ENCODE data around the gene KCTD6.

Gene KCTD6

GRCh38 chr3:58485801-58486435, 6.0 kb upstream of the KCTD6 start:
- DNase-seq (ENCODE audit: low read depth in 2 of 2): no peak

DNA sequence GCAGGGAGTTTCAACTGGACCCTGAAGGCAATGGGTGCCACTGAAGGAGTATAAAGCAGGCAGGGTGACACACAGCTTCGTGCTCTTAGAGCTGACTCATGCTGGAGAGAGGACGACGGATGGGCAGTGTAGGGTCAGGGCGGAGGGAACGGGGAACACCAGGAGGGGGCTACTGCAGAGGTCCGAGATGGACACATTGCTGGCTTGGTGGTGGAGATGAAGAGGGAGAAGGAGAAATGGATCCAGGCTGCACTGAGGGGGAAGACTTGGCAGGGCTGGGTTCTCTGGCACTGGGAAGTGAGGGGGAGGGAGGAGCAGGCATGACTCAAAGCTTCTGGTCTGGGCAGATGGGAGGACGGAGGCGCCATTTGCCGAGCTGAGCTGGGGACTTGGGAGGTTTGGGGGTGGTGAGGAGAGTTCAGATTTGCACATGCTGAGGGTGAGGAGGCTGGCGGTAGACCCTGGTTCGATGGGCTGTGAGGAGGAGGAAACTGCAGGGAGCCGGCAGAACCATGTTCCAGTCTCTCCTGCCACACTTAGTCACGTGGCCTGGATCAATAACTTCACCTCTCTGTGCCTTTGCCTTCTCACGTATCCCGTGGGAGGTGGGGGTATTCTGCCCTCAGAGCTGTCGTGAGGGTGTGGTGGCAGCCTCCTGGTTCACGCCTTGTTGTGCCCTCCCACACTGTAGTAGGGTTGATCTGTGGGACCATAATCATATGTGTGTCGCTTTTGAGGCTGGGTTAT, 4.6 kb upstream of the KCTD6 start:
- DNase-seq (ENCODE audit: low read depth in 2 of 2): no peak

DNA sequence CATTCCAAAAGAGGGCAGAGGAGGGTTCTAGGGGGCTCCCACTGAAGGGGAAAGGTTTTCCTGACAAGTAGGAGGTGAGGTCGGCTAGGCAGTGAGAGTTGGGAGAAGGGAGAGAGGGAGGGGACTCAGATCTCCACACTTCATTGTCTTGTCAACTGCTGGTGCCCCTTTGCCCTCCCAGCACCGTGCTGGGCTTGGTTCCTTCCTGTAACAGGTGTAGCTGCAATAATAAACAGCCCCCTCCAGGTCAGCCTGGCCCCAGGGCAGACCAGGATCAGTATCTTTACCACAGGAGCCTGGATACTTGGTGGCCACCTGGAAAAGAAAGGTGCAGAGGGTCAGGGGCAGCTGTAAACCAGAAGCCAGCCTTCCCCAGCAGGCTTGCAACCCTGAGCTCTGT, 2.9 kb upstream of the KCTD6 start:
- DNase-seq (ENCODE audit: low read depth in 2 of 2): no peak

DNA sequence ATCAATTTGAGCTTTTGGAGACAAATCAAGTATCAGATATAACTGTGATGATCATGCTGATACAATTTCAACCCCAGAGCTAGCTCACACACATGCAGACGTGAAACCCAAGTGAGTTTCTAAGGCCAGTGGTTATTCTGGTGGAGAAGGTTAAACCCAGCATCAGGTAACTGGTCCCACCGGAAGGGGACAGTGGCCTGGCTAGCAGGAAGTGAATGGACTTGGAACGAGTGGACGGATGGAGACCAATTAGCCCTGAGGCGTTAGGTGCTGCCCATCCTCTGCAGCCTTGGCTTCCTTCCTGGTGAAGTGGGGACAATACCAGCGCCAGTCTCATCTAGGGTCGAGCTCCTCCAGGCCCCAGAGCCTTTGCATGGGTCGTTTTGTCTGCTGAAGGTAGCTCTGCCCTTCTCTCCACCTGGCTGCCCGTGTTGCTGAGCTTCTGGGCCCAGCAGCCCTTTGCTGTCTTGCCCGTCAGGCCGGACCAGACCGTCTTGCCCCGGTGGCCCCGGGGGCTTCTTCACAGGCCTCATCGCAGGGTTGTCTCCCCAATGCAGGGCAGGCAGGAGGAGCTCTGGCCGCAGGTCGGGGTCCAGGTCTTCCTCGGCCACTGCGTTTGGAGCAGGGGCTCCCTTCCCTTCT, 915 bp upstream of the KCTD6 start:
- no peak for DNase-seq (ENCODE audit: low read depth in 2 of 2)

- no peak for DNase-seq (ENCODE audit: low read depth in 2 of 2)
Measured at GRCh38 chr3:58492494-58492905, 604 bp downstream of the KCTD6 start.

DNA sequence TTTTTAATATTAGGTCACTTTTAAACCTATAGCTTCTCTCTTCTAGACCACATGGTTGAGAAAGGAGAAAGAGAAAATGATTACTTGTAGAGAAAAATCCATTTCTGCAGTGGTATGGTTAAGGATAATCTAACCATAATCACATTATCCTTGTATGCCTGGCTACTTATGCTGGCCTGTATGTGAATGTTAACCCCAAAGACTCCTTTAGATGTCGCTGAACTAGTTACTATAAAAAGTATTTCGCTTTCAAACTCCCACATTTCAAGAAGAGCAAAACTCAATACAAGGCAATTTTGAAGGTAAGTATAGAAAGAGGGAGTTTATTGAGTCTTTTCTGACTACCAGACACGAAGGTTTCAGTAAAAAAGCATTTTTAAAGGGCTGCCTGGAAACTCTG, 2.2 kb downstream of the KCTD6 start:
- DNase-seq (ENCODE audit: low read depth in 2 of 2): no peak

DNA sequence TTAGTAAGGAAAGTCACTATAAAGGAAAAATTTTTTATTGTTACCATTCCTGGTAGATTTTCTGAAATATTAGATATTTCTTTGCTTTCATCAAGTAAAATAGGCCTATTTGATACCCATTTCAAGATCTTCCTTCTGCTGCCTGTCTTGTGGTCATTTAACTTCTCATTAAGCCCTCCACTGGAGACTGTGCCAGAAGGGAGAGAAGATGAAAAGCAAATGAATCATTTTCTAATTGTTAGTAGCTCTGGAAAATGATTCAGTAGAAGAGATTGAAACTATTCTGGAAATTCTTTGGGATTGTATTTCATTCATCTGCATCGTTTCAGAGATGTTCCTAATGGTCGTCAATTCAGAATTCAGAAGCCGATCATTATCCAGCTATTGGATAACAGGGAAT, 3.2 kb downstream of the KCTD6 start:
- no peak for DNase-seq (ENCODE audit: low read depth in 2 of 2)

- DNase-seq (ENCODE audit: low read depth in 2 of 2): no peak
Measured at GRCh38 chr3:58496206-58496857, 4.4 kb downstream of the KCTD6 start.

DNA sequence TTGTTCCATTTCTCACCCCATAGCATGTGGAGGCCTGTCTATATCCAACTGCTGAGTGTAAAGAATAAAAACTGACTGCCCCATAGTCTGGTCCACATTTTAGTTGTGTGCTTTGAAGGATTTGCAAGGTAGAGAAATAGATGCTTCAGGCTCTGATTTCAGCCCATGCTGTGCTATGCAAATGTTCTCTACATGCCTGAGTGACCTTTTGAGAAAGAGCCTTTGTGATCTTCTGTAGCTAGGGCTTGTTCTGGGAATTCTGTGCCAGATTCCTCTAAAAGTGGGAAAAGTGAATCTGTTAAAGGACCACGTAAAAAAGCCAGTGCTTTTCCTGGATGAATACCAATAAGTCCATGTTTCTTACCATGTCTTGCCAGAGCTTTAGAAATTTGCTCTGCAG, 5.2 kb downstream of the KCTD6 start:
- no peak for DNase-seq (ENCODE audit: low read depth in 2 of 2)

- no peak for DNase-seq (ENCODE audit: low read depth in 2 of 2)
Measured at GRCh38 chr3:58502872-58503271, 11.0 kb downstream of the KCTD6 start.

- DNase-seq (ENCODE audit: low read depth in 2 of 2): no peak
Measured at GRCh38 chr3:58507356-58508078, 15.6 kb downstream of the KCTD6 start.

DNA sequence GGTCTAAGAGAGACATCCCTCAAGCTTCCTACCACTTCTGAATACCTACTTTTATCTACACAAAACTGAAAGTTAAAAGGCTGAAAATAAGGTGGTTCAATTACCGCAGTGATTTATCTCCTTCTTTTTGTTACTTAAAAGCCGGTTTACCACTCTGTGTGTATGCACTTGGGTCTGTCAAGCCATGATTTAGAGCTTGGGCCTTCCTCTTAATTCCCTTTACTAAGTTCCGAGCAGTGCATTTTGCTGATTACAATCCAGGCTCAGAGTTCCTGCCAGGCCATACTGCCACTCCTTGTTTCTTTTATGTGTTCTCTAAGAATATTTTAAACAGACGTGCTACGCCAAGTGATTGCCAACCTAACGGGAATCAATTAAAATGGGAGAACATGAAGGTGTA, 16.5 kb downstream of the KCTD6 start:
- DNase-seq (ENCODE audit: low read depth in 2 of 2): no peak

DNA sequence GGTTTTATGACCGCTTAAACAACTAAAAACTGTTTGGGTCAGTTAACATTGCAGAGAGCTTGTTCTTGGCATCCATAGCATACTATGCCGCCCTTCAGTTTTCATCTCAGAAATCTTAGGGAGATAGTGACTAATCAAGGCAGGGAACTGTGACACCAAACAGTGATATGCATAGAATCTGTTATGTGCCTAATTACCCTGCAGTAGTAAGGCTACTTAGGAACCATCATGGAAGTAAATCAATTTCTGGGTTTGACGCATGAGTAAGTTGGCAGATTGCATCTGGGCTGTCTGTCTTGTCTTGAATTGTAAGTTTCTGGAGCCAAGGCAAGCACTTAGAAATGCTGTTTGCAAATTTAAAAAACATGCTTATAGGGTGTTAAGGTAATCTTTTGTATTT, 22.5 kb downstream of the KCTD6 start:
- DNase-seq (ENCODE audit: low read depth in 2 of 2): no peak

GRCh38 chr3:58518291-58518789, 26.4 kb downstream of the KCTD6 start:
- DNase-seq (ENCODE audit: low read depth in 2 of 2): no peak

DNA sequence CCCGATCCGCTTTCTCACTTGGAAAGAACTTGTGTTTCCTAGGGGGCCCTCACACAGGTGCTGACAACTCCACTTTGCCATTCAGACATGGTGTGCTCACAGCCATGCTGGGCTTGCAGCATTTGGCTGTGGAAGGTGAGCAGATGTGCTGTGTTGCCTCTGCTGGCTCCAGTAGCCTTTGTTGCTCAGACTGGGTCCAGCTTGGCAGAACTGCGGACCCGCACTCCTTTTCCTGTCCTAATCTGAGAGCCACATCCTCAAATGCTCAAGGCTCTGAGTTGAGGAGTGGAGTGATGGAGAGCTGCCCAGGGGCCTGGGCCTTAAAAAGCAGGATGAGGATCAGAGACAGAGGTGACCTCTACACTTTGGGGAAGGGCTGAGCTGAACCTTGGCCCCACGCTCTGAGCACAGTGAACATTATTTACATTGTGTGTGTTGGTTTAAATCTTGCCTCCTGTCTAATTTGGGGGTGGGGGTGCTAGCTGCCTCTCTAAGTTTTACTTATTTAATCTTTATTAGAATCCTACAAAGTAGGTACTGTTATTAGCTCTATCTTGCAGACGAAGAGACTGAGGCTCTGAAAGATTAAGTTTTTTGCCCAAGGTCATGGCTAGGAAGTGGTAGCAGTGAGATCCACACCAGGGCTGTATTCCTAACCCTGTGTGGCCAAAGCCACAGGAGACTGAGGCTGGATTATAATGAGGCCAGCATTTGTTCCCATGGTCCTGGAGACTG, 27.9 kb downstream of the KCTD6 start:
- DNase-seq (ENCODE audit: low read depth in 2 of 2): no peak

GRCh38 chr3:58520403-58521335, 28.8 kb downstream of the KCTD6 start:
- no peak for DNase-seq (ENCODE audit: low read depth in 2 of 2)

- no peak for DNase-seq (ENCODE audit: low read depth in 2 of 2)
Measured at GRCh38 chr3:58521336-58521670, 29.4 kb downstream of the KCTD6 start.

- DNase-seq (ENCODE audit: low read depth in 2 of 2): no peak
Measured at GRCh38 chr3:58521917-58522631, 30.2 kb downstream of the KCTD6 start.

DNA sequence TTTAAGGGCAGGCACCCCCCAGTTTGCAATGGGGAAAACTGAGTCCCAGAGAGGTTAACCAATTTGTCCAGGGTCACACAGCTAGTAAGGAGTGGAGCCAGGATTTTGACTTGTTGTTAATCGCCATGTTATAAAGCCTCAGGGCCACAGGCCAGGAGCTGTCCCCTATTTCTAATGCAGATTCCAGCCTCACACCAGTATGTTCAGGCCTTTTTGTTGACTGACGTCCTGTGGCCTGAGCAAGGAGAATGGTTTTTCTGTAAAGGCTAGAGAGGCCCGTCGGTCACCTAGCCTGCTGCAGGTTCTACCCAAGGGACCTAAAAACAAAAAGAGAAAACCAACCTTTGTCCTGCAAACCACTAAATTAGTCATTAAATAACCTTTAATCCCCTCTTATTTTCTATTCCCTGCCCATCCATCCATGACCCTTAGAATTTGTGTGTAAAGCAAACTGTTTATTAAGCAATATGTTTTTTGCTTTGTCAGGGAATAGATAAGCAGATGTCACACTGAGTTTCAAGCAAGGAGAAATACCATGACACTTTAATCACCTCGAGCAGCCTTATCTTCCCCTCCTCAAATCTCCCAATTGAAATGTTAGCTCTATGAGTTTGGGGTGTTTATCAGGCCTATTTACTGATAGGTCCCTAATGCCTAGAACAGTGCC, 31.0 kb downstream of the KCTD6 start:
- no peak for DNase-seq (ENCODE audit: low read depth in 2 of 2)

All from stimulated activated CD4-positive, alpha-beta T cell treated with anti-CD3 and anti-CD28 coated beads, Interleukin-1b, Interleukin-23, amount 100 ng/mL, for 1 hour (primary cell).